Fibroblast of the aortic adventitia (primary cell): ENCODE measurements around the gene KRTAP12-2. TPM values are rescaled to one million over a fixed set of nuclear protein-coding genes. Genes with fewer than 3 reads are reported as not detected.
"Not testable (repeated sequence)": the region's sequence is repeated elsewhere in the genome, so short reads cannot be mapped to it uniquely, and the experiment has no call there.

Source experiments
- DNase-seq: peaks from one replicate; pipeline ENCODE4 v3.0.0-alpha.2; 2010; ENCODE audit warnings: low read depth
- H3K4me3 ChIP-seq: 2 replicates; pipeline ENCODE4 v1.5.1; 2011; ENCODE audit warnings: low read depth, mild to moderate bottlenecking, control low read depth, low read length, moderate library complexity
- total RNA-seq: library from RNA; depleted of rRNA; stranded (reverse); fragments of >200 nt; gene quantifications from 2 replicates; pipeline ENCODE4 v1.2.3, GENCODE V29; 2012; ENCODE audit warnings: low replicate concordance
- TF ChIP-seq, protein P1 (sequence below): IDR thresholded peaks from 2 replicates; pipeline ENCODE4 v1.5.1; 2011; ENCODE audit warnings: mild to moderate bottlenecking, low read length, control low read depth, inconsistent platforms; ENCODE audit not compliant: insufficient read depth

Gene KRTAP12-2
- total RNA-seq, 1 donor = not detected

DNA sequence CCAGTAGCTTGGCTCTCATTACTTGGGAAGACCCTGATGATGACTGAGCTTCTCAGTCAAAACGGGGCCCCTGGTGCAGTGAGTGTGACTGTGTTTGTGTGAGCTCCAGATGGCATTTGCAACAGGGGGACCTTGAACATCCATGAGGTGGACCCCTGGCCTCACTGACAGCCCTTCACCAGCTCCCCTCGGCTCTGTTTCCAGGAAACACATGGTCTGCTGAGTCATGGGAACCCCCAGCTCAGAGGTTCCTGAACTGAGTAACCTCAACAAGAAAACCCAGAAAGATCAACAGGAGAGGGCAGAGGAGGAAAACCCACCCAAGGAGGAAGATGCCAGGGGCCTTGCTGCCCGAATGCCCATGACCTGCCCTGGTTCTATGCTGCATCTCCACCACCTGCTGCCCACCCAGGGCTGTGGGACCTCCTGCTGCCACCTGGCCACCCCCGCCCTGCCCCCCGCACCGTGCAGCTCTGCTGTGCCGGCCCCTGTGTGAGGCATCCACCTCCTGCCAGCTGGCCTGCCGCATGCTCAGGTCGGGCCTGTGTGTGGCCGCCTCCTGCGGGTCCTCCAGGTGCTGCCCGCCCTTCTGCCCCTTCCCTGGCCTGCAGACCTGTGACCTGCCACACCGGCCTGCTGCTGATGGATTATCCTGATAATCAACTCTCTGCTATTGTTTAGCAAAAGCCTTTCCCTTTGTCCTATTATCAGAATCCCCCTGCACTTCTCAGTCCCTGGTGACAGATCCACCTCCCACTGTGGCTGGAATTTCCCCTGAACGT lies 19.5 kb upstream of the KRTAP12-2 start:
- no peak for DNase-seq
- TF ChIP-seq, protein P1, sequence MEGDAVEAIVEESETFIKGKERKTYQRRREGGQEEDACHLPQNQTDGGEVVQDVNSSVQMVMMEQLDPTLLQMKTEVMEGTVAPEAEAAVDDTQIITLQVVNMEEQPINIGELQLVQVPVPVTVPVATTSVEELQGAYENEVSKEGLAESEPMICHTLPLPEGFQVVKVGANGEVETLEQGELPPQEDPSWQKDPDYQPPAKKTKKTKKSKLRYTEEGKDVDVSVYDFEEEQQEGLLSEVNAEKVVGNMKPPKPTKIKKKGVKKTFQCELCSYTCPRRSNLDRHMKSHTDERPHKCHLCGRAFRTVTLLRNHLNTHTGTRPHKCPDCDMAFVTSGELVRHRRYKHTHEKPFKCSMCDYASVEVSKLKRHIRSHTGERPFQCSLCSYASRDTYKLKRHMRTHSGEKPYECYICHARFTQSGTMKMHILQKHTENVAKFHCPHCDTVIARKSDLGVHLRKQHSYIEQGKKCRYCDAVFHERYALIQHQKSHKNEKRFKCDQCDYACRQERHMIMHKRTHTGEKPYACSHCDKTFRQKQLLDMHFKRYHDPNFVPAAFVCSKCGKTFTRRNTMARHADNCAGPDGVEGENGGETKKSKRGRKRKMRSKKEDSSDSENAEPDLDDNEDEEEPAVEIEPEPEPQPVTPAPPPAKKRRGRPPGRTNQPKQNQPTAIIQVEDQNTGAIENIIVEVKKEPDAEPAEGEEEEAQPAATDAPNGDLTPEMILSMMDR = no peak
- no peak overlapping the region for H3K4me3 ChIP-seq

DNA sequence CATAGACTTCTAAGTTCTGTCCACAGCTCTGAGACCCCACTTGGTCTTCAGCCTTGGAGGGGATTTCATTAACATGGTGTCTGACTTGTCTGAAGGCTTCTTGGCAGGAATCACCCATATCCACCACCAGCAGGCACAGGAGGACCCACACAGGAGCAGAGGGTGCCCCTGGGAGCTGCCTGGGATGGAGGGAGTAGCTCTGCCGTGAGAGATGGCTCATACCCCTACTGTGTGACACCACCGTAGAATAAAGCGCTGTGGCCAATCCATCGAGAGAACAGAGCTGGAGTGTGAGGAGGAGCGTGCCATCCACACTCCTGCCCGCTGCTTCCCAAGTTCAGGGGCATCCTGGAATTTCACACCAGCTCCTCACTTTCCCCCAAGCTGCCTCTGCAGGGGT lies 18.3 kb upstream of the KRTAP12-2 start:
- not testable (repeated sequence) for DNase-seq, H3K4me3 ChIP-seq

DNA sequence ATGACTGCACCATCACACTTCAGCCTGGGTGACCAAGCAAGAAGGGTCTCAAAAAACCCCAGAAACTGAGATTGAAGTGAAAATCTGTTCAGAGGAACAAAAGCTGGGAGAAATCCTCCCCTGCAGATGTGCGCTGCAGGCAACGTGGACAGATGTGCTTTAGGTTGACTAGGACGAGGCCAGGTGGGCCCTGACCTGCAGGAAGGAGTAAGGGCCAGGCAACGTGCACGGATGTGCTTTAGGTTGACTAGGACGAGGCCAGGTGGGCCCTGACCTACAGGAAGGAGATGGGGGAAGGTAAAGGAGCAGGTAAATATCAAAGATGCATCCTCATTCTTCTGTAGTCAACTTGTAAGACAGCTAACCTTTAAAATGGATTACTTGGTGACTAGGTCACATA lies 17.8 kb upstream of the KRTAP12-2 start:
- no peak for DNase-seq
- TF ChIP-seq, protein P1 = no peak
- no peak overlapping the region for H3K4me3 ChIP-seq

DNA sequence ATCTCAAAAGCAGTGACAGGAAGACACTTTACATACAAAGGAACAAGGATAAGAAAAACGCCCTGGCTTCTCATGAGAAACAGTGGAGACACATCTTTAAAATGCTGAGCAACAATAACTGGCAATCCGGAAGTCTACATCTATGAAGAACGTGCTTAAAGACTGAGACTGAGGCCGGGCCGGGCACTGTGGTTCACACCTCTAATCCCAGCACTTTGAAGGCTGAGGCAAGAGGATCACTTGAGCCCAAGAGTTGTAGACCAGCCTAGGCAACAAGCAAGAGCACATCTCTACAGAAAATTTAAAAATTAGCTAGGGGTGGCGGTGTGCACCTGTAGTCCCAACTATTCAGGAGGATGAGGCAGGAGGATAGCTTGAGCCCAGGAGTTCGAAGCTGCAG lies 17.4 kb upstream of the KRTAP12-2 start:
- no peak for DNase-seq
- no peak overlapping the region for H3K4me3 ChIP-seq
- TF ChIP-seq, protein P1 = no peak

GRCh38 chr21:44682580-44683151 lies 15.9 kb upstream of the KRTAP12-2 start:
- TF ChIP-seq, protein P1 = no peak
- no peak for DNase-seq
- no peak overlapping the region for H3K4me3 ChIP-seq

DNA sequence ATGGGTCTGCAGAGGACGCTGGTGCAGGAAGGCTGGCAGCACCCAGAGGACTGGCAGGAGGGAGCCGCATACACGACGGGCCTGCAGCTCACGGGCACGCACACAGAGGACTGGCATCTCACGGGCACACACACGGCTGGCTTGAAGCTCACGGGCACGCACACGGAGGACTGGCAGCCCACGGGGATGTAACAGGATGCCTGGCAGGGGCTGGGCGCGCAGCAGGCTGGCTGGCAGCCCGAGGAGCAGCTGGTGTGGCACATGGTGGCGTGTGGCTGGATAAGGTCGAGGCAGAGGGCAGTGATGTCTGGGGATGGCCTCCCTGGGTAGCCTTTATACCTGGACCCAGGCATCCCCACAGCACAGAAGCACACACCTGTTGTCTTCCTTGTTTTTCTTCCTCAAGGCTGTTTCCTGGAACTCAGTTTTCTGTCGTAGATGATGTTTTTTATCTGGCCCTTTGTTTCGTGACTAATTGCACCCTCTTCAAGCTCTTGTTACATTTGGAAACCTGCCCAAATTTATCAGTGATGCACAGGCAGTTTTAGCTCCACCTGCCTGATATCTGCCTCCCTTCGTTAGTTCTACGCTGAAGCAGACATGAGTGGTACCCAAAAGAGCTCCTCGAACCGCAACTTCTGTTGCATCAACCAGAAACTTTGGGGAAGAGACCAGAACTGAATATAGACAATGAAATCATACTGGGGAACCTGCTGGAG lies 15.3 kb upstream of the KRTAP12-2 start, which contains the start of gene KRTAP12-1:
KRTAP12-1 (minus strand) TSS at position 303 of the 719 bp plus-strand sequence; CDS start at position 263, 40 bp downstream.
- H3K4me3 ChIP-seq = no peak within 1 kb of the TSS
- TF ChIP-seq, protein P1 = no peak
- DNase-seq = no peak

DNA sequence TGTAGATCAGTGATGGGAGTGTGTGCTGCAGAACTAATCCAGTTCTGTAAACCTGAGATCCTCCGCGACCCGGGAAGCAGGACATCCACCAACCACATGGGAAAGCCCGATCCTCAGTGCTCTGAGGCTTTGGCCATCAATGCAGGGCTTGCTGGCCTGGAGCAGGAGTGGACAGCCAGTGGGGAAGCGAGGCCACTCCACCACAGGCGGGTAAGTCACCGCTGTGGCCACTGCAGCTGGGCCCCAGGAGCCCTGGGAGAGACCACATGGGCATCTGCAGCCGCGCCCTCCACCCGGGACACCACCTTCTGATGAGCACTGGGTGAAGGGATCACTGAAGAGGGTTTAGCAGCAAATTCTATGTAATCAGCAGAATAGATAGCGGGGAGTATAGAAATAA lies 14.4 kb upstream of the KRTAP12-2 start:
- TF ChIP-seq, protein P1 = no peak
- no peak for DNase-seq
- no peak overlapping the region for H3K4me3 ChIP-seq
